ENCODE results near the gene SLC7A8.

The SLC7A8 gene

GRCh38 chr14:23085458-23085857 lies 98.0 kb downstream of the SLC7A8 start:
- no peak for TF ChIP-seq TARDBP (IDR thresholded peaks at IDR 0.05)
- TF ChIP-seq SUZ12 (IDR thresholded peaks at IDR 0.05): no peak
- no peak for TF ChIP-seq FOXM1 (IDR thresholded peaks at IDR 0.05; ENCODE audit: borderline replicate concordance)
- TF ChIP-seq NFRKB (IDR thresholded peaks at IDR 0.05): no peak
- no peak for TF ChIP-seq HDGF (IDR thresholded peaks at IDR 0.05; ENCODE audit: borderline replicate concordance)
- TF ChIP-seq FOXK2 (IDR thresholded peaks at IDR 0.05): no peak
- no peak for TF ChIP-seq SP1 (IDR thresholded peaks at IDR 0.05)
- no peak for TF ChIP-seq ELF4 (IDR thresholded peaks at IDR 0.05)
- no peak for TF ChIP-seq PKNOX1 (IDR thresholded peaks at IDR 0.05)
- DNase-seq (ENCODE audit: extremely low spot score): no peak
- ChIA-PET POLR2A (interaction anchor here (2.9 kb wide), 1 partner anchor 10 kb away, joined by 27 read pairs; the partner anchor contains the start of genes ACIN1 and C14orf119), CTCF (interaction anchor here (1.0 kb wide), 1 partner anchor 9 kb away, joined by 5 read pairs; no protein-coding TSS in a partner anchor)

- DNase-seq (ENCODE audit: extremely low spot score): no peak
- CTCF ChIA-PET: interaction anchor here (1.0 kb wide), 1 partner anchor 12 kb away, joined by 3 read pairs; no protein-coding TSS in a partner anchor
- POLR2A ChIA-PET: interaction anchor here (1.2 to 3.1 kb wide), 3 partner anchors 9 to 15 kb away, joined by 3 to 18 read pairs (median 3); partner anchors contain the start of genes ACIN1 and C14orf119
- no peak for TF ChIP-seq CTBP1 (IDR thresholded peaks at IDR 0.05; ENCODE audit: borderline replicate concordance)
- TF ChIP-seq ZNF384 (IDR thresholded peaks at IDR 0.05): no peak
- no peak for TF ChIP-seq FOXA1 (IDR thresholded peaks at IDR 0.05)
- no peak for TF ChIP-seq FOXK2 (IDR thresholded peaks at IDR 0.05)
- no peak for TF ChIP-seq PKNOX1 (IDR thresholded peaks at IDR 0.05)
- no peak for TF ChIP-seq SP1 (IDR thresholded peaks at IDR 0.05)
- TF ChIP-seq LEF1 (IDR thresholded peaks at IDR 0.05; ENCODE audit: borderline replicate concordance): no peak
- no peak for TF ChIP-seq SUZ12 (IDR thresholded peaks at IDR 0.05)
- no peak for TF ChIP-seq BHLHE40 (IDR thresholded peaks at IDR 0.05; ENCODE audit: borderline replicate concordance)
- no peak for TF ChIP-seq NFRKB (IDR thresholded peaks at IDR 0.05)
- TF ChIP-seq ARNT (IDR thresholded peaks at IDR 0.05): no peak
- no peak for TF ChIP-seq TARDBP (IDR thresholded peaks at IDR 0.05)
- no peak for TF ChIP-seq FOXM1 (IDR thresholded peaks at IDR 0.05; ENCODE audit: borderline replicate concordance)
- no peak for TF ChIP-seq L3MBTL2 (conservative IDR thresholded peaks at IDR 0.05)
- TF ChIP-seq ELF4 (IDR thresholded peaks at IDR 0.05): no peak
- TF ChIP-seq HDGF (IDR thresholded peaks at IDR 0.05; ENCODE audit: borderline replicate concordance): no peak
Observed at GRCh38 chr14:23080474-23080873, 103.0 kb downstream of the SLC7A8 start.

DNA sequence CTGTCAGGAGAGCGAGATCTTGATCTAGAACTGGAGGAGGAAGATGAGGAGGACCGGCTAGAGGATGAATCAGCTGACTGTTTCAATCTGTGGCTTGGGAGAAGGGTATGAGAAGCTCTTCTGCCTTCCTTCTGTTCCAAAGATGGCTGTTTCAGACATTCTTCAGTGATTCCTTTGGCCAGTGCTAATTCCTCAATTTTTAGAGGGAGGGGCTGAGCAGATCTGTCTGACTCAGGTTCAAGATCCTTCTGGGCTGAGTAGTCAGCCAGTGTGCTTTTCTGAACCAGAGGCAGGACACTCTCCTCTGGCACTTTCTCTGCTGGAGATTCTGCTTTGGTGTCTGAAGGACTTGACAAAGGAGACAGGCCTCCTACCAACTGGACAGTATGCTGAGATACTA lies 103.7 kb downstream of the SLC7A8 start:
- POLR2A ChIA-PET: no interaction called here
- CTCF ChIA-PET: interaction anchor here (1.0 kb wide), 1 partner anchor 11 kb away, joined by 3 read pairs; no protein-coding TSS in a partner anchor
- TF ChIP-seq SP1 (IDR thresholded peaks at IDR 0.05): no peak
- no peak for TF ChIP-seq ZNF384 (IDR thresholded peaks at IDR 0.05)
- no peak for TF ChIP-seq FOXK2 (IDR thresholded peaks at IDR 0.05)
- TF ChIP-seq BHLHE40 (IDR thresholded peaks at IDR 0.05; ENCODE audit: borderline replicate concordance): no peak
- TF ChIP-seq FOXA1 (IDR thresholded peaks at IDR 0.05): no peak
- TF ChIP-seq NFRKB (IDR thresholded peaks at IDR 0.05): no peak
- TF ChIP-seq TARDBP (IDR thresholded peaks at IDR 0.05): no peak
- TF ChIP-seq L3MBTL2 (conservative IDR thresholded peaks at IDR 0.05): no peak
- no peak for DNase-seq (ENCODE audit: extremely low spot score)

- POLR2A ChIA-PET: interaction anchor here (1.2 to 2.9 kb wide), 2 partner anchors 16 kb away, joined by 3 to 27 read pairs; partner anchors contain the start of genes ACIN1 and C14orf119
- TF ChIP-seq NFRKB (IDR thresholded peaks at IDR 0.05): no peak
- TF ChIP-seq ELF4 (IDR thresholded peaks at IDR 0.05): no peak
- TF ChIP-seq ARNT (IDR thresholded peaks at IDR 0.05): no peak
- TF ChIP-seq LEF1 (IDR thresholded peaks at IDR 0.05; ENCODE audit: borderline replicate concordance): no peak
- no peak for TF ChIP-seq FOXK2 (IDR thresholded peaks at IDR 0.05)
- no peak for TF ChIP-seq BHLHE40 (IDR thresholded peaks at IDR 0.05; ENCODE audit: borderline replicate concordance)
- TF ChIP-seq CTBP1 (IDR thresholded peaks at IDR 0.05; ENCODE audit: borderline replicate concordance): no peak
- TF ChIP-seq ZNF384 (IDR thresholded peaks at IDR 0.05): no peak
- no peak for TF ChIP-seq FOXA1 (IDR thresholded peaks at IDR 0.05)
- no peak for TF ChIP-seq SP1 (IDR thresholded peaks at IDR 0.05)
- TF ChIP-seq SUZ12 (IDR thresholded peaks at IDR 0.05): no peak
- no peak for TF ChIP-seq L3MBTL2 (conservative IDR thresholded peaks at IDR 0.05)
- TF ChIP-seq FOXM1 (IDR thresholded peaks at IDR 0.05; ENCODE audit: borderline replicate concordance): no peak
- no peak for TF ChIP-seq PKNOX1 (IDR thresholded peaks at IDR 0.05)
- TF ChIP-seq TARDBP (IDR thresholded peaks at IDR 0.05): no peak
- TF ChIP-seq HDGF (IDR thresholded peaks at IDR 0.05; ENCODE audit: borderline replicate concordance): no peak
- no peak for DNase-seq (ENCODE audit: extremely low spot score)
- CTCF ChIA-PET: interaction anchor here (1.4 to 2.8 kb wide), 2 partner anchors 8 to 10 kb away, joined by 3 to 27 read pairs; no protein-coding TSS in a partner anchor
Observed at GRCh38 chr14:23078692-23079116, 104.8 kb downstream of the SLC7A8 start.

DNA sequence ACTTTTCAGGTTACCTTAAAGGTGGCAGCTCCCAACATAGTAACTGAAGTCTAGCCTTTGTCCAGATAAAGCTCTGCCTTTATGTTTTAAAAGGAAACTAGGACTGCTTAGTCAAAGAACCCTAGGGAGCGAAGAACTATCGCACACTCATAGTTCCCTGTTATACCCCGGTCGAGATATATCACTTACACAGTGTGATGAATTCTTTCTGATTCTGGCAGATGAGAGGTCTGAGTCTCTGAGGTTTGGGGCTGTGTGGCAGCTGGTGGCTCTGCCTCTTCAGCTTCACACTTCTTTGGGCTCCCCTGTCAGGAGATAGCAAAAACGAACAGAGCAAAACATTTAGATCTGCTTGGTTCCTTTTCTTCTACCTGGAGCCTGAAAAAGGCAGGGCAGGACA lies 105.5 kb downstream of the SLC7A8 start:
- TF ChIP-seq FOXK2 (IDR thresholded peaks at IDR 0.05) (no peak), ZNF384 (IDR thresholded peaks at IDR 0.05) (no peak), L3MBTL2 (conservative IDR thresholded peaks at IDR 0.05) (no peak), BHLHE40 (IDR thresholded peaks at IDR 0.05; ENCODE audit: borderline replicate concordance) (no peak), PKNOX1 (IDR thresholded peaks at IDR 0.05) (no peak), FOXA1 (IDR thresholded peaks at IDR 0.05) (no peak)
- ChIA-PET CTCF (interaction anchor here (0.9 to 2.8 kb wide), 9 partner anchors 8 to 104 kb away, joined by 3 to 27 read pairs (median 4); no protein-coding TSS in a partner anchor), POLR2A (interaction anchor here (1.2 to 2.9 kb wide), 3 partner anchors 16 to 122 kb away, joined by 3 to 27 read pairs (median 3); partner anchors contain the start of genes ACIN1 and C14orf119)
- DNase-seq (ENCODE audit: extremely low spot score): no peak

Measured in HEK293T (cell line).